H1 (cell line): ENCODE results near the gene NCAM1. TPM values are rescaled to one million over a fixed set of nuclear protein-coding genes. Genes with fewer than 3 reads are reported as not detected.

Source experiments
- CTCF ChIA-PET: fragments of 300-600 bp; sonication (Branson Sonifier 250); formaldehyde crosslinking; loops from one replicate; lab custom pipeline; 2021; ENCODE audit not compliant: partially characterized antibody; lab: Charles Lee
- POLR2A ChIA-PET: fragments of 300-600 bp; sonication (Branson Sonifier 250); formaldehyde crosslinking; loops from one replicate; lab custom pipeline; 2021; ENCODE audit warnings: inconsistent platforms; ENCODE audit not compliant: partially characterized antibody; lab: Charles Lee
- DNase-seq, 2 experiments: peaks; one replicate each; pipeline versions ENCODE4 v3.0.0 to v3.0.0-alpha.2; 2010 to 2022; ENCODE audit warnings: low spot score in 2 of 2, low read depth in 1 of 2, mixed read lengths in 1 of 2
- FAIRE-seq: peaks from 2 replicates; lab custom pipeline; 2011; peaks lifted over from hg19 to GRCh38; lab: Jason Lieb, UNC
- H2AFZ ChIP-seq: 2 replicates; pipeline ENCODE4 v1.8.1; 2012; ENCODE audit warnings: low read length, inconsistent platforms
- H2AK5ac ChIP-seq: 2 replicates; pipeline ENCODE4 v1.6.1; 2013; ENCODE audit warnings: low read depth, low read length
- H2BK120ac ChIP-seq: replicated peaks from 2 replicates; pipeline ENCODE3; 2013; ENCODE audit warnings: low read depth, low read length, inconsistent platforms
- H2BK12ac ChIP-seq: 2 replicates; pipeline ENCODE4 v1.6.1; 2013; ENCODE audit warnings: low read depth, low read length
- H2BK15ac ChIP-seq: 2 replicates; pipeline ENCODE4 v1.6.1; 2013; ENCODE audit warnings: low read length
- H2BK20ac ChIP-seq: 2 replicates; pipeline ENCODE4 v1.6.1; 2013; ENCODE audit warnings: low read length
- H2BK5ac ChIP-seq: 2 replicates; pipeline ENCODE4 v1.6.1; 2013; ENCODE audit warnings: low read depth, low read length
- H3K14ac ChIP-seq: 2 replicates; pipeline ENCODE4 v1.6.1; 2013; ENCODE audit warnings: inconsistent platforms; ENCODE audit not compliant: insufficient read length
- H3K18ac ChIP-seq: 2 replicates; pipeline ENCODE4 v1.6.1; 2013; ENCODE audit warnings: low read length; ENCODE audit errors: extremely low read depth
- H3K23ac ChIP-seq: 2 replicates; pipeline ENCODE4 v1.6.1; 2013; ENCODE audit warnings: inconsistent platforms; ENCODE audit not compliant: insufficient read length
- H3K23me2 ChIP-seq: 2 replicates; pipeline ENCODE4 v1.6.1; 2013; ENCODE audit warnings: low read depth, low read length
- H3K27ac ChIP-seq: 2 replicates; pipeline ENCODE4 v1.6.1; 2011; ENCODE audit warnings: low read depth, low read length, inconsistent platforms
- H3K27me3 ChIP-seq, 4 experiments: replicated peaks in 1 of 4; 1 replicate in 1 of 4; 2 replicates in 3 of 4; pipeline versions ENCODE4 v1.6.1 to v1.8.1; 2011 to 2013; ENCODE audit warnings: low read length in 3 of 4, mild to moderate bottlenecking in 3 of 4, inconsistent platforms in 2 of 4, mixed read lengths in 2 of 4, moderate library complexity in 1 of 4; ENCODE audit not compliant: control insufficient read depth in 3 of 4, insufficient read depth in 3 of 4; ENCODE audit errors: extremely low read depth in 1 of 4
- H3K36me3 ChIP-seq, 4 experiments: 2 replicates each; pipeline versions ENCODE4 v1.6.1 to v1.8.1; 2011 to 2013; ENCODE audit warnings: mild to moderate bottlenecking in 4 of 4, low read length in 3 of 4, moderate library complexity in 2 of 4, control low read depth in 1 of 4, inconsistent platforms in 1 of 4; ENCODE audit not compliant: insufficient read depth in 4 of 4, control insufficient read depth in 2 of 4
- H3K4ac ChIP-seq: replicated peaks from 2 replicates; pipeline ENCODE3; 2013; ENCODE audit warnings: low read length, low read depth, mixed read lengths, inconsistent platforms; ENCODE audit not compliant: insufficient read length
- H3K4me1 ChIP-seq, 4 experiments: replicated peaks in 1 of 4; 1 replicate in 1 of 4; 2 replicates in 3 of 4; pipeline versions ENCODE4 v1.6.1 to v1.8.1; 2011 to 2013; ENCODE audit warnings: low read length in 3 of 4, inconsistent platforms in 2 of 4, mixed read lengths in 1 of 4; ENCODE audit not compliant: insufficient read depth in 4 of 4, control insufficient read depth in 3 of 4
- H3K4me2 ChIP-seq, 2 experiments: 2 replicates each; pipeline versions ENCODE4 v1.6.1 to v1.8.1; 2011 to 2013; ENCODE audit warnings: low read depth in 2 of 2, low read length in 2 of 2, control low read depth in 1 of 2, inconsistent platforms in 1 of 2, mild to moderate bottlenecking in 1 of 2; ENCODE audit not compliant: insufficient read depth in 1 of 2
- H3K4me3 ChIP-seq, 4 experiments: fragments of 200-600, 300-600 bp in 1 of 4; sonication (generic), shearing (Covaris generic), sonication (Bioruptor Twin) in 1 of 4; 2 replicates each; pipeline versions ENCODE4 v1.5.1 to v1.8.1; 2011 to 2016; ENCODE audit warnings: low read length in 4 of 4, low read depth in 3 of 4, control low read depth in 2 of 4, inconsistent platforms in 2 of 4, mild to moderate bottlenecking in 2 of 4, mixed read lengths in 1 of 4, moderate library complexity in 1 of 4; ENCODE audit not compliant: insufficient read depth in 2 of 4; ENCODE audit errors: extremely low read depth in 1 of 4
- H3K56ac ChIP-seq: replicated peaks from 2 replicates; pipeline ENCODE3; 2013; ENCODE audit warnings: low read depth, mild to moderate bottlenecking, mixed read lengths, low read length, inconsistent platforms; ENCODE audit not compliant: insufficient read length
- H3K79me1 ChIP-seq: 2 replicates; pipeline ENCODE4 v1.6.1; 2013; ENCODE audit warnings: low read depth, low read length, control low read depth
- H3K79me2 ChIP-seq, 2 experiments: 2 replicates each; pipeline versions ENCODE4 v1.6.1 to v1.8.1; 2012 to 2013; ENCODE audit warnings: low read length in 2 of 2, mild to moderate bottlenecking in 2 of 2, inconsistent platforms in 1 of 2; ENCODE audit not compliant: insufficient read depth in 2 of 2, control insufficient read depth in 1 of 2
- H3K9ac ChIP-seq, 4 experiments: replicated peaks in 1 of 4; 1 replicate in 1 of 4; 2 replicates in 3 of 4; pipeline versions ENCODE4 v1.6.1 to v1.8.1; 2011 to 2013; ENCODE audit warnings: low read depth in 3 of 4, low read length in 3 of 4, control low read depth in 2 of 4, mild to moderate bottlenecking in 2 of 4, moderate library complexity in 2 of 4, inconsistent platforms in 1 of 4; ENCODE audit errors: extremely low read depth in 1 of 4
- H3K9me3 ChIP-seq, 2 experiments: 2 replicates each; pipeline versions ENCODE4 v1.6.1 to v1.8.1; 2012 to 2013; ENCODE audit warnings: mild to moderate bottlenecking in 2 of 2, moderate library complexity in 2 of 2, control low read depth in 1 of 2, inconsistent platforms in 1 of 2, low read depth in 1 of 2, low read length in 1 of 2, mixed read lengths in 1 of 2; ENCODE audit not compliant: insufficient read depth in 2 of 2
- H4K20me1 ChIP-seq, 2 experiments: replicated peaks in 1 of 2; 2 replicates each; pipeline versions ENCODE3 to v1.8.1; 2011 to 2013; ENCODE audit warnings: inconsistent platforms in 2 of 2, low read length in 2 of 2, mild to moderate bottlenecking in 1 of 2; ENCODE audit not compliant: insufficient read depth in 2 of 2, control insufficient read depth in 1 of 2
- H4K5ac ChIP-seq: 2 replicates; pipeline ENCODE4 v1.6.1; 2013; ENCODE audit warnings: low read length, low read depth, mixed read lengths, inconsistent platforms; ENCODE audit not compliant: insufficient read length
- H4K8ac ChIP-seq: 2 replicates; pipeline ENCODE4 v1.8.0; 2013; ENCODE audit warnings: mild to moderate bottlenecking, moderate library complexity, low read length, inconsistent platforms; ENCODE audit not compliant: insufficient read depth; ENCODE audit errors: extremely low read depth
- H4K91ac ChIP-seq: replicated peaks from 2 replicates; pipeline ENCODE3; 2013; ENCODE audit warnings: low read length, mixed read lengths, inconsistent platforms; ENCODE audit not compliant: insufficient read length
- CBX8 ChIP-seq: fragments of 300-800, 300-1000 bp; sonication (generic); IDR thresholded peaks from 2 replicates; pipeline ENCODE4 v1.7.1; 2016; ENCODE audit warnings: low read depth, low read length, borderline replicate concordance
- CHD2 ChIP-seq: IDR thresholded peaks from 2 replicates; pipeline ENCODE4 v1.6.1; 2012; ENCODE audit warnings: low read length, improper control_type of control experiment
- CTBP2 ChIP-seq: IDR thresholded peaks from 2 replicates; pipeline ENCODE4 v1.7.0; 2011; ENCODE audit warnings: borderline replicate concordance, mild to moderate bottlenecking, moderate library complexity, mixed read lengths, low read length; ENCODE audit not compliant: insufficient read depth, insufficient read length
- E2F6 ChIP-seq: IDR thresholded peaks from 2 replicates; pipeline ENCODE4 v1.6.1; 2012; ENCODE audit warnings: inconsistent platforms
- EGR1 ChIP-seq: IDR thresholded peaks from 2 replicates; pipeline ENCODE4 v1.6.1; 2011; ENCODE audit warnings: low read depth, low read length, borderline replicate concordance
- HDAC6 ChIP-seq: IDR thresholded peaks from one replicate; pipeline ENCODE4 v1.7.1; 2012; ENCODE audit warnings: low read depth, mild to moderate bottlenecking, inconsistent platforms, low read length, moderate library complexity
- KDM4A ChIP-seq: IDR thresholded peaks from one replicate; pipeline ENCODE4 v1.7.1; 2012; ENCODE audit warnings: low read depth, mild to moderate bottlenecking, moderate library complexity, low read length, inconsistent platforms; ENCODE audit not compliant: severe bottlenecking
- MAX ChIP-seq: IDR thresholded peaks from 2 replicates; pipeline ENCODE4 v1.6.1; 2012; ENCODE audit warnings: inconsistent platforms
- POU5F1 ChIP-seq: IDR thresholded peaks from 2 replicates; pipeline ENCODE4 v1.6.1; 2011; ENCODE audit warnings: low read depth, mild to moderate bottlenecking, low read length, moderate library complexity
- TCF12 ChIP-seq: IDR thresholded peaks from 2 replicates; pipeline ENCODE4 v1.6.1; 2011; ENCODE audit warnings: low read depth, mild to moderate bottlenecking, low read length
- YY1 ChIP-seq: IDR thresholded peaks from 2 replicates; pipeline ENCODE4 v1.6.1; 2011; ENCODE audit warnings: low read depth, mild to moderate bottlenecking, low read length
- WGBS, 2 experiments: shearing (Covaris generic) in 1 of 2; methylation state at CpG; one replicate each; pipeline versions ENCODE4 v1.1.6 to v1.1.7; 2013 to 2015; ENCODE audit warnings: low lambda C conversion rate in 2 of 2, mixed read lengths in 2 of 2, inconsistent platforms in 1 of 2, low coverage in 1 of 2, missing lambda C conversion rate in 1 of 2; ENCODE audit not compliant: insufficient replicate concordance in 2 of 2, insufficient coverage in 1 of 2, insufficient read length in 1 of 2; ENCODE audit errors: extremely low coverage in 1 of 2, missing lambda C conversion rate in 1 of 2; 5-methylcytosine and 5-hydroxymethylcytosine counted together
- polyA plus RNA-seq, 7 experiments: library from polyadenylated mRNA; depleted of rRNA in 3 of 7; stranded (reverse) in 5 of 7; unstranded in 2 of 7; fragments of >200 nt in 5 of 7; fragments of 200-250 nt in 2 of 7; gene quantifications; 1 replicate in 5 of 7; 2 replicates in 1 of 7; 4 replicates in 1 of 7; pipeline versions ENCODE4 v1.2.1 to v1.2.3, GENCODE V29; 2011 to 2013; ENCODE audit warnings: missing spikeins in 2 of 7, mixed read lengths in 2 of 7
- total RNA-seq: library from RNA; stranded (reverse); fragmentation: NEBNext Ultra II Directional; extraction: Animal tissue kit (Norgen Biotek cat#: 25700); gene quantifications from 2 replicates; pipeline ENCODE4 v1.2.1, GENCODE V29; 2021

The NCAM1 gene
- total and polyA plus RNA-seq, 2 of the 8 experiments (the other 6 are each of a cell fraction or from before 2014, with no cell fraction given), result 3.1 to 4.3 TPM

- no peak overlapping the region for H3K18ac ChIP-seq
- H3K27ac ChIP-seq, result no peak overlapping the region
- no peak overlapping the region for H3K23ac ChIP-seq
- H2AFZ ChIP-seq, result no peak overlapping the region
- CTCF ChIA-PET, result interaction anchor here (1.1 kb wide), 1 partner anchor 16 kb away, joined by 3 read pairs; no protein-coding TSS in a partner anchor
- no peak overlapping the region for H3K4me2 ChIP-seq
- no peak overlapping the region for H4K91ac ChIP-seq
- no peaks in the 10 kb centered on the region for H3K23me2 ChIP-seq
- H3K4ac ChIP-seq, result no peak overlapping the region
- no peaks in the 10 kb centered on the region for H3K9me3 ChIP-seq
- H4K5ac ChIP-seq, result no peak overlapping the region
- H3K56ac ChIP-seq, result no peak overlapping the region
- no peak overlapping the region for H3K14ac ChIP-seq
- H3K27me3 ChIP-seq, result no peaks in the 10 kb centered on the region
- H2BK15ac ChIP-seq, result no peak overlapping the region
- no peak for DNase-seq
- no peaks in the 10 kb centered on the region for H4K20me1 ChIP-seq
- no peak overlapping the region for H2BK12ac ChIP-seq
- H4K8ac ChIP-seq, result no peak overlapping the region
- no peak overlapping the region for H2BK5ac ChIP-seq
- 90% methylated on average over 3 of the region's 3 CpGs; no CpG with 5 or more reads in 1 of the 2 experiments for WGBS, 2 experiments
- H3K4me3 ChIP-seq, result no peak overlapping the region
- H3K9ac ChIP-seq, result no peak overlapping the region
- no peaks in the 10 kb centered on the region for H3K79me1 ChIP-seq
- TF ChIP-seq CTBP2 (no peak), HDAC6 (no peak), EGR1 (no peak), CHD2 (no peak), YY1 (no peak), CBX8 (no peak), TCF12 (no peak), E2F6 (no peak), MAX (no peak), POU5F1 (no peak), KDM4A (no peak)
- TF ChIP-seq, all 59 proteins: peak for 0
- FAIRE-seq, result no peak
- Histone ChIP-seq H3K79me2 (no peaks in the 10 kb centered on the region), H3K36me3 (no peaks in the 10 kb centered on the region), H3K4me1 (peaks cover 0 to 5% (median 0%) of the 10 kb centered on the region in 4 experiments; a peak in 1 of 7 replicates), H2BK120ac (no peak overlapping the region), H2BK20ac (no peak overlapping the region), H2AK5ac (no peak overlapping the region)
- POLR2A ChIA-PET, result no interaction called here
Observed at GRCh38 chr11:112946866-112947265, 14.4 kb upstream of the NCAM1 start.
